ENCODE data around the gene AP1M2. TPM values are rescaled to one million over a fixed set of nuclear protein-coding genes. Genes with fewer than 3 reads are reported as not detected.
"Not testable (repeated sequence)": the region's sequence is repeated elsewhere in the genome, so short reads cannot be mapped to it uniquely, and the experiment has no call there.

Gene AP1M2
- total RNA-seq, 2 donors from 2014 or later, result not detected

GRCh38 chr19:10549733-10550132 is 37.4 kb downstream of the AP1M2 start:
- DNase-seq (ENCODE audit: low spot score), result no peak
- intact Hi-C loops (cut with DNase I), result no loop called here

- intact Hi-C loops (cut with DNase I), result no loop called here
- DNase-seq (ENCODE audit: low spot score), result no peak
These were observed 38.3 kb downstream of the AP1M2 start for GRCh38 chr19:10548746-10549276.

DNA sequence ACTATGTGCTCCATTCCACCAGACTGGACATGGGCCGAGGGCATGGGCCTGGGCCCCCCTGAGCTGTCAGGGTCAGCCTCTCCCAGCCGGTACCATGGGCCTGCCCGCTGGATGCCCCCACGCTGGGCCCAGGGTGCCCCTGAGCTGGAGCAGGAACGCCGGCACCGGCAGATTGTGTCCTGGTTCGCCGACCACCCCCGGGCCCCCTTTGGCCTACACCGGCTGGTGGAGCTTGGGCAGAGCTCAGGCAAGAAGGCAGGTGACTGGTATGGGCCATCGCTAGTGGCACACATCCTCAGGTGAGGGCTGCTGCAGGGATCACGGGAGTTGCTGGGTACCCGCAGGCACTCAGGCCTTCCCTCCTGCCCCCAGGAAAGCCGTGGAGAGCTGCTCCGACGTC is 40.3 kb downstream of the AP1M2 start:
- no peak for DNase-seq (ENCODE audit: low spot score)
- intact Hi-C loops (cut with DNase I), result no loop called here

GRCh38 chr19:10544753-10545251 is 42.3 kb downstream of the AP1M2 start:
- intact Hi-C loops (cut with DNase I), result no loop called here

DNA sequence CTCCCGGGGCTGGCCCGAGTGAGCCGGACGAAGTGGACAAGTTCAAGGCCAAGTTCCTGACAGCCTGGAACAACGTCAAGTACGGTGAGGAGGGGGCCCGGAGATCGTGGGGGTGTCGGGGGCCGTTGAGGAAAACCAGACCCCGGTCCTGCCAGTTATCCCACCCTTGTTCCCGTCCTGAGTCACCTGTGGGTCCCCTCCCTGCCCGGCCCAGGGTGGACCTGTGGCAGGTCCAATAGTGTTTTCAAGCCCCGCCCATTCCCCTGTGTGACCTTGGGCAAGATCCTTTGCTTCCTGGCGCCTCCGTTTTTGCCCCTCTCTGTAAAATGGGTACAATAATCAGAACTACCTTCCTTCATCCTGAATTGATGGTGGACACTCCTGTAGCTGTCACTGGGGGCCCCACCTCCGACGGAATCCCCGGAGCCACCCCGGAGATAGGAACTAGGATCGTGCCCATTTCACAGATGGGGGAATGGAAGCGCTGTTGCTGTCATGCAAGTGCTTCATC is 42.8 kb downstream of the AP1M2 start:
- no peak for DNase-seq (ENCODE audit: low spot score)
- intact Hi-C loops (cut with DNase I), result no loop called here

More at GRCh38 chr19:10544753-10545251, 42.3 kb downstream of the AP1M2 start:
- DNase-seq (ENCODE audit: low spot score), result no peak

- intact Hi-C loops (cut with DNase I), result no loop called here
- DNase-seq (ENCODE audit: low spot score), result peak; percentile 89
These were observed 43.5 kb downstream of the AP1M2 start, which contains the start of gene ATG4D for GRCh38 chr19:10543420-10544241. Gene ATG4D (plus strand): TSS chr19:10543904. CDS start chr19:10544091, 187 bp downstream.

DNA sequence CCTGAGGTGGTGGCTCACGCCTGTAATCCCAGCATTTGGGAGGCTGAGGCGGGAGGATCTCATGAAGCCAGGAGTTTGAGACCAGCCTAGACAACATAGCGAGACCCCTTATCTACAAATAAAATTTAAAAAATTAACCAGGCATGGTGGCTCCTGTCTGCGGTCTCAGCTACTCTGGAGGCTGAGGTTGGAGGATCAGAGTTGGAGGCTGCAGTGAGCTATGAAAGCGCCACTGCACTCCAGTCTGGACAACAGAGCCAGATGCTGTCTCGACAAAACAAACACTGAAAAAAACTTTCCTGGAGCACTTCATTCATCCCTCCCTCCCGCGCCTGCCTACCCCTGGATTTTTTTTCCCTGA is 44.1 kb downstream of the AP1M2 start:
- no peak for DNase-seq (ENCODE audit: low spot score)
- intact Hi-C loops (cut with DNase I), result no loop called here

DNA sequence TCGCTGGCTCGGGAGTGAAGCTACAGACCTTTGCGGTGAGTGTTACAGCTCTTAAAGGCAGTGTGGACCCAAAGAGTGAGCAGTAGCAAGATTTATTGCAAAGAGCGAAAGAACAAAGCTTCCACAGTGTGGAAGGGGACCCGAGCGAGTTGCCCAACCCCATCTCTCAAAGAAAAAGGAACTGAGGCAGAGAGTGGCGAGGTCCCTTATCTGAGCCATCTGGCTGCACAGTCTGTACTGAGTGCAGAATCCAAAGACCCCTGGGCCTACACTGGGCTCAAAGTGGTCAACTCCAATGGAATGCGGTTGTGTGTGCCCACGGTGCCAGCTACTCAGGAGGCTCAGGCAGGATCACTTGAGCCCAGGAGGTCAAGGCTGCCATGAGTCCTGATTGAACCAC is 48.1 kb downstream of the AP1M2 start:
- intact Hi-C loops (cut with DNase I); DNase-seq (ENCODE audit: low spot score): not testable (repeated sequence)

GRCh38 chr19:10538204-10538983 is 48.7 kb downstream of the AP1M2 start:
- intact Hi-C loops (cut with DNase I), result no loop called here
- DNase-seq (ENCODE audit: low spot score), result no peak

DNA sequence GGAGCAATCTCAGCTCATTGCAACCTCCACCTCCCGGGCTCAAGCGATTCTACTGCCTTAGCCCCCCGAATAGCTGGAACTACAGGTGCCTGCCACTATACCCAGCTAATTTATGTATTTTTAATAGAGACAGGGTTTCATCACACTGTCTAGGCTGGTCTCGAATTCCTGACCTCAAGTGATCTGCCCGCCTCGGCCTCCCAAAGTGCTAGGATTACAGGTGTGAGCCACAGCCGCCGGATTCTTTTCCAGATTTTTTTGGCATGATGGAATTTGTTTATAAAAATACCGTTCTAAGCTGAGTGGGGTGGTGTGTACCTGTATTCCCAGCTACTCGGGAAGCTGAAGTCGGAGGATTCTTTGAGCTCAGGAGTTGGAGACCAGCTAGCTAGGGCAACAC is 49.4 kb downstream of the AP1M2 start:
- intact Hi-C loops (cut with DNase I), result no loop called here
- DNase-seq (ENCODE audit: low spot score), result no peak

DNA sequence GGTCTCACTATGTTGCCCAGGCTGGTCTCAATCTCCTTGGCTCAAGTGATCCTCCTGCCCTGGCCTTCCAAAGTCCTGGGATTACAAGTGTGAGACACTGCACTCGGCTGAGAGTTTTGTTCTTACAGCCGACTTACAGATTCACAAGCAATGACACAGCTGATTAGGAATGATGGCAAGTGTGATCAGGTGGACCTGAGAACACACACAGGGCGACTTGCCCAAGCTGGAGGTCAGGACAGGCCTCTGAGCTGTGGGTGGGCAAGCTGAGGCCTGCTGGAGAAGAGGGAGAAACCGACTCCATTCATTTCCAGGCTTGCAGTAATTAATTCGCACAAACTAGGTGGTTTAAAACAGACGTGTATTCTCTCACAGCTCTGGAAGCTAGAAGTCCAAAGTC is 51.5 kb downstream of the AP1M2 start:
- no peak for DNase-seq (ENCODE audit: low spot score)
- intact Hi-C loops (cut with DNase I), result no loop called here

GRCh38 chr19:10533646-10534386 is 53.3 kb downstream of the AP1M2 start:
- DNase-seq (ENCODE audit: low spot score), result no peak
- intact Hi-C loops (cut with DNase I), result no loop called here

DNA sequence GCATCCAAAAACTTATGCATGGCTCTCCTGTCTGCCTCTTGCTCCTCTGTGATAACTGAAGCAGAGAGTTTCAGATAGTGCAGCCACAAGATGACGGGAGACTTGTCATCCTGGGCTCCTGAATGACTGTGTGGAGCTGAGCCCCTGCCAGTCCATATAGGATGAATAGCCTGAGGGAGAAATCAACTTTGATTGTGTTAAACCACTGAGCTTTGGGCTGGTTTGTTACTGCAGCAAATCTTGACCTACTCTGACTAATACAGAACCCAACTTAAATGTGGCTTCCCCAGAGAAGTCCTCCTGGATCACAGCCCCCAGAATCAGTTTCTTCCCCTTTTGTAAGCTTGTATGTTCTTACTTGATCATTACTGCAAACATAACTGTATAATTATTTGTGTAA is 54.7 kb downstream of the AP1M2 start:
- intact Hi-C loops (cut with DNase I), result no loop called here
- DNase-seq (ENCODE audit: low spot score), result no peak

GRCh38 chr19:10526887-10527286 is 60.2 kb downstream of the AP1M2 start:
- intact Hi-C loops (cut with DNase I); DNase-seq (ENCODE audit: low spot score): not testable (repeated sequence)

DNA sequence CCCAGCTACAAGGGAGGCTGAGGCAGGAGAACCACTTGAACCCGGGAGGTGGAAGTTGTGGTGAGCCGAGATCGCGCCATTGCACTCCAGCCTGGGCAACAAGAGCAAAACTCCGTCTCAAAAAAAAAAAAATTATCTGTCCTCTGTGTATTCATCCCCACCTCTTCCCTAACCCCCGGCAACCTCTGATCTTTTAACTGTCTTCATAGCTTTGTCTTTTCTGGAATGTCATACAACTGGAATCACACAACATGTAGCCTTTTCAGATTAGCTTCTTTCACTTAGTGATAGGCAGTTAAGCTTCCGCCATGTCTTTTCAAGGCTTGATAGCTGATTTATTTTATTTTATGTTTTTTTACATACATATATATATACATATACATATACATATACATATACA is 61.5 kb downstream of the AP1M2 start:
- intact Hi-C loops (cut with DNase I), result no loop called here
- DNase-seq (ENCODE audit: low spot score), result no peak

- intact Hi-C loops (cut with DNase I), result no loop called here
- DNase-seq (ENCODE audit: low spot score), result no peak
These were observed 63.9 kb downstream of the AP1M2 start for GRCh38 chr19:10523135-10523636.
